CD4-positive, alpha-beta T cell treated with Interleukin-12 subunit alpha and Interleukin-12 subunit beta, for 1 hour (primary cell): ENCODE data around the gene NECTIN4.

Experiments used
- DNase-seq: peaks from one replicate; pipeline ENCODE4 v3.0.0-alpha.2; 2020

Gene NECTIN4

DNA sequence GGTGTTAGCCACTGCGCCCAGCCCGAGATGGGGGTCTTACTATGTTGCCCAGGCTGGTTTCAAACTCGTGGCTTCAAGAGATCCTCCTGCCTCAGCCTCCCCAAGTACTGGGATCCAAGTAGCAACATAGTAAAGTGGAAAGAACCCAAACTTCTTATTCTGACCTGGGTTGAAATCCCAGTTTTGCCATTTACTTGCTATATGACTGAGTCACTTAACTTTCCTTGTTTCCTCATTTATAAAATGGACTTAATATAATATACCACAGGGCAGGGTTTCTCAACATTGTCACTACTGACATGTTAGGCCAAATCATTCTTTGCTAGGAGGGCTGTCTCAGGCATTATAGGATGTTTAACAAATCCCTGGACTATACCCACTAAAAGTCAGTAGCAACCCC lies 21.8 kb upstream of the NECTIN4 start:
- no peak for DNase-seq

DNA sequence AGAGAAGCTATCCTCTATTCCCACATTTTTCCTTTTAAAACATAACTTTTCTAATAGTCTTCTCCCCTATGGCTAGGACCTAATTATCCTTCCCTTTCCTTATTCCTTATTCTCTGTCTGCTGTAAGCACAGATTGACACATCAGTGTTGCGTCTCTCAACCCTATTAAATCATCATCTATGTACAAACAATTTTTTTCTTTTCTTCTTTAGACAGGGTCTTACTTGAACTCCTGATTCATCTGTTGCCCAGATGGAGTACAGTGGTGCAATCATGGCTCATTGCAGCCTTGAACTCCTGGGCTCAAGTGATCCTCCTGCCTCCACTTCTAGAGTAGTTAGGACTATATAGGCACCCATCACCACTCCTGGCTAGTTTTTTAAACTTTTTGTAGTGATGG lies 17.1 kb upstream of the NECTIN4 start:
- no peak for DNase-seq

GRCh38 chr1:161100556-161100955 lies 11.2 kb upstream of the NECTIN4 start:
- no peak for DNase-seq

DNA sequence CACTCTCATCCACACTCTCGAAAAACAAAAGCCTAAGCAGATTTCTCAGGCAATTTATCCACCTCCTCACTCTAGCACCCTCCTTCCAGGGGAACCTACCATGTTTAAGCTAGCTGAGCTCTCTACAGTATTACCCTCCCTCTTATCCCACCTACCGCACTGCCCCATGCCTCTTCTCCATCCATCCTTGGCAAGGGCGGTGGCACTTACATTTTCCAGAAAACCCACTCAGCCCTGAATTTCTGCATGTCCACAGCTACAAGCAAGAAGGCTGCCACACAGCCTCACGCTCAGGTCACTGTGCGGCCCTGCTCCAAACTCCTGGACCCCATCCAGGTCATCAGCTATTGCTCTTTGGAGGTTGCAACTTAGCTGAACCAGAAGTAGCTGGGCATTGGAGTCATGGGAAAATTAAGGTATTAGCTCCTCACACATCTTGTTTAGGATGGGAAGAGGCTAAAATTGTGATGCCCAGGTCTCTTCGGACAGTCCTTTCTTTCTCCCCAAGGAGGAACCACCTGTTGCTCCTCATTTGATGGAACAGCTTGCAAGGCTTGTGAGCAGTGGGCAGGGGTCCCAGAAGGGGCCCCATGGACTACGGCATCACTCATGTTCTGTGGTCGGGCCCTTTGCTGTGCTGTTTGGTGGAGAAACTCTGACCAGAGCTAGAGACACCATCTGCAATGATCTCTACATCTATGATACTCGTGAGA lies 9.9 kb upstream of the NECTIN4 start:
- no peak for DNase-seq

GRCh38 chr1:161098210-161099068 lies 9.1 kb upstream of the NECTIN4 start, which contains the start of gene KLHDC9:
Gene KLHDC9 (plus strand): TSS chr1:161098361. CDS start chr1:161098536, 175 bp downstream.
- DNase-seq: peak; percentile 87

DNA sequence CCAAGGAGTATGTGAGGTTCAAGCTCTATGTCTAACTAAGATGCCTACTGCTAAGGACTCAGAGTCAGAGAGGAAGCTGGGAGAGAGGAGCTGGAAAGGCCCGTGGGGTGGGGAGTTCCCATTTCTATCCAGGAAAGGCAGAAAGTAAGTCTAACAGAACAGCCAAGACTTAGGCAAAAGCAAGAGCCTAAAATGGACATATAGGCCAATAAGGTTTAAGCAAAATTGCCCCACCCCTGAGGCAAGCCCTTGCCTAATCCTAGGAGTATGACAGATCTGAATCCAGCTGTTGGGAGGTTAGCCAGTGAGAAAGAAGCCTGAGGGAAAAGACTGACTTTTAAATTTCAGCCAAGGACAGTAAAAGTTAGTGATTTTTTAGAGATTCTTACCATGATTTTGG lies 7.2 kb upstream of the NECTIN4 start:
- DNase-seq: no peak

GRCh38 chr1:161096015-161096414 lies 6.7 kb upstream of the NECTIN4 start:
- DNase-seq: no peak

- no peak for DNase-seq
Observed at GRCh38 chr1:161095230-161095629, 5.9 kb upstream of the NECTIN4 start.

GRCh38 chr1:161094481-161094880 lies 5.1 kb upstream of the NECTIN4 start:
- no peak for DNase-seq

- DNase-seq: no peak
Observed at GRCh38 chr1:161092621-161093028, 3.3 kb upstream of the NECTIN4 start.

GRCh38 chr1:161091796-161092507 lies 2.6 kb upstream of the NECTIN4 start:
- DNase-seq: no peak

DNA sequence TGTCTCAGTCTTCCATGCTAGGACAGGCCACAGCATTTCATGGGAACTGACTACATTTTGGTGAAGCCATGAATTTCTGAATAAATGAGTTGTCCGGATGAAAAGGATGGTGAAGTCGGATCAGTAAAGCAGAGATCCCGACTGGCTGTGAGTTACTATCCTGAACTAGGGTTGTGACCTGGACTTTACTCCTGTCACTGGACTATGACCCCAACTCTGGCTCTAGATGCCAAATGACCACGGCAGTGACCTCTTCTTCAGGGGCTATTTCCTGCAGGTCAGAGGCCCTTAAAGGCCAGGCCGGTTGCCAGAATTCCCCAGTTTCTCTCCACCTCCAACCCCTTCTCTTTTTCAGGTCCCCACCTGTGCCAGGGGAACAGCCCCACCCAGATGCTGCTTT lies 1.7 kb upstream of the NECTIN4 start:
- no peak for DNase-seq

- no peak for DNase-seq
Observed at GRCh38 chr1:161090617-161091016, 1.3 kb upstream of the NECTIN4 start.

DNA sequence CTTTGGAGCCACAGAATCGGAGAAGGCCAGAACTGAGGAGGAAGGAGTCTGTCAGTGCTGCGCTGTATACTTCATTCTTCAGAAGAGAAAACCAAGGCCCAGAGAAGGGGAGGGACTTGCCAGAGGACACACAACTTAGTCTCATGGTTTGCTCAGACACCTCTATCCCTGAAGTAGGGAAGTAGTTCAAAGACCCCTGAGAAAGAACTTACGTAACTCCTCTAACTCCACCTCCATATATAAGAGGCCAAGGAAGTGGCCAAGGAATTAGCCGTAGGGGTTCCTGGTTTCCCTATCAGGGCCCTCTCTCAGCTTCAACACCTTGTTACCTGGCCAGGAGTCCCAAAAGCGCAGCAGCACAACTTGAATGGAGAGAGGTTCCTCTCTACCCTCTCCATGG lies 580 bp upstream of the NECTIN4 start:
- no peak for DNase-seq

- no peak for DNase-seq
Observed at GRCh38 chr1:161088587-161089110, 709 bp downstream of the NECTIN4 start.

GRCh38 chr1:161086457-161086856 lies 2.9 kb downstream of the NECTIN4 start:
- no peak for DNase-seq

GRCh38 chr1:161085165-161085564 lies 4.2 kb downstream of the NECTIN4 start:
- DNase-seq: no peak

GRCh38 chr1:161084597-161084988 lies 4.8 kb downstream of the NECTIN4 start:
- no peak for DNase-seq

GRCh38 chr1:161083748-161084596 lies 5.4 kb downstream of the NECTIN4 start:
- no peak for DNase-seq

DNA sequence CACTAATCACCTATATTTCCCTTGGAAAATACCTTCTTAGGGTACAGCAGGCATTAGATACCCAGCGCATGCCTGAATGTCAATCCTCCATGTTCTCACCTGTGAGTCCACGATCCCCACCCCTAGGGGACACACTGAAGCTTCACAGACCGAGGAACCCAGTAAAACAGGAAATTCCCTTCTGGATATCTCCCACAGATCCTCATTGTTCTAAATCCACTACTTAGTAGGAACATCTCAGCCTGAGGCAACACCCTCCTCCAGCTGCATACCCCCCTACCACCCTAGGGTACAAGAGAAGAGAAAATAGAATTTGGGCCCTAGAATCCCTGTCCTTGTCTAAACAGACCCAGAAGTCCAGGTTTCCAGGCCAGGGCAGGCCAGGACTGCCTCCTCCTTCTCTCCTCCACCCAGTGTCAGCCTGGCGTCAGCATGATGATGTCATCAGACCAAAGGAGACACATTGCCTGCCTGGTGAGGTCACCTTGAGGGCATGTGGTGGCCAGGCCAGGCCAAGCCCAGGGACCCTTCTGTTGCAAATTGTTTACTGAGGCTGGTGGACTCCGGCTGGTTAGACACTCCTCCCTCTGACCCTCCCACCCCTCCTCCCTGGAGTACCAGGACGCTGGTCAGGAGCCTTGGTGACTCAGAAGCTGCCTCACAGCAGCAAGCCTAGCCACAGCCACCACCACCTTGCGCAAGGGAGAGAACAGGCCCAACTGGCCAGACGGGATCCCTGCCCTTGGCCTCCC lies 6.2 kb downstream of the NECTIN4 start:
- DNase-seq: peak; percentile 26

- no peak for DNase-seq
Observed at GRCh38 chr1:161082483-161082882, 6.9 kb downstream of the NECTIN4 start.

GRCh38 chr1:161081519-161081918 lies 7.8 kb downstream of the NECTIN4 start:
- DNase-seq: no peak
